HS-27A (cell line): ENCODE data around the gene BCAP31.

Source experiments
- DNase-seq: peaks from one replicate; pipeline ENCODE4 v3.0.0-alpha.2; 2012; ENCODE audit warnings: low read depth, missing footprints

Gene BCAP31

DNA sequence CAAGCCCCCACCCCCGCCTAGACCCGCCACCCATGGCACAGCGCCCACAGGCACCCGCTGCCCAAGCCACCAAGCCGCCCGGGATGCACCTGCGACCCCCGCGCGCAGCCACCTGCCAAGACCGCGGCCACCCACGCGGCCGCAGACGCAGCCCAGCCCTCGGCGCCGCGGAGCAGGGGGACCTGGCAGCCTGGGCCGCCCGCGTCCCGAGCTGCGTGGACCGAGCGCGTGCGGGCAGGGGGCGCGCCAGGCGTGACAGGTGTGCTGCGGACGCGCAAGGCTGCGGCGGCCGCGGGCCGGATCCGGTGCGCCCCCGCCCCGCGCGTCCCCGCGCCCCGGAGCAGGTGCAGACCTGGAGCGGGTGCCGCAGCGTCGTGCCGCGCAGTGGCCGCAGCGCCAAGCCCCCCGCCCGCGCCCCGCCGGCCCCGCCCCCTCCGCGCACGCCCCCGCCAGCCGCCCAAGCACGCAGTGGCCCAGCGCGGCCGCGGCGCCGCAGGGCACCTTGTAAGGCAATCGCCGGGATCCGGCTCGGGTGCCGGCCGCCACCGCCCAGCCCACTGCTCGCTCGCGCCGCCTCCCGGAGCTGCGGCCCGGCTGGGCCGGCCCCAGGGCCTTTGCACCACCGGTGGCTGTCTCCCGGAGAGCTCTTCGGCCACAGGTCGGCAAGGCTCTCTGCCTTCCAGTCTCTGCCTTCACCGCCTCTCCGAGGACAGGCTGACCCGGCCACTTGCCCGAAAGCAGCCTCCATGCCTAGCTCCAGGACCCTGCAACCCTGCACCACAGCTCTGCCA, 50.6 kb downstream of the BCAP31 start, which contains the start of gene PNCK:
Gene PNCK, minus strand, starts transcription at position 386 of the 791 bp plus-strand sequence. CDS start 737 bp downstream, outside the sequence.
- DNase-seq, result no peak

DNA sequence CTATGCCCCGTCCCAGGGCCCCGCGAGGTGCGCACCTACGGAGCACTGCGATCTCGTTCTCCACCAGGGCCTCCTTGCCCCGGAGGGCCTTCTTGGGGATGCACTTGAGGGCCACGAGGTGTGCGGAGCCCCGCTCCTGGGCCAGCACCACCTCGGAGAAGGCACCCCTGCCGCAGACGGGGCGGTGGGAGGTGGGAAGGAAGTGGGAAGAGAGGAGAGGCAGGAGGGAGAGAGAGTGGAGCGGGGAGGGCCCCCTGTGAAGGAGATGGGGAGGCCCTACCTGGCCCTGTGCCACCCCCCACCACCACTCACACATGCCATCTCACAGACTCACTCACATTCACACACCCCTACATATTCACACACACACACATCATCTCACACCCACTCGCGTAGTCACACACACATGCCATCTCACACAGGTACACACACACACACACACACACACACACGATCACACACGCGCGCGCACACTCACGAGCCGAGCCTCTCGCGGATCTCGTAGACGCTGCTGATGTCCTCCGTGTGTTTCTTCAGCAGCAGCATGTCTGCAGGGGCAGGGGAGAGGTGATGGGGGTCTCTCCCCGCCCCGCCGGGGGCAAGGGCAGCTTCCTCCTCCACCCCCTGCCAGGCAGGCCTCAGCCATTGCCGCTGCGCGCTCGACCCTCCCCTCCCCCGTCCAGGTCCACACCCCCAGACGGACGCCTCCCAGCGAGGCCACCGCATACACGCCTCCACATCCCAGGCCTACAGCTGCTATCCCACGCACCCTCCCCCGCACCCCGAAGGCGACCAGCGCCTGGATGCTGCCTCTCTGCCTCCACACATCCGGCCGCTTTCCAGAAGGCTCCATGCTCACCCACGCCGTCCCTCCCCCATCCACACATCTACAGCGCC, 51.4 kb downstream of the BCAP31 start:
- DNase-seq, result no peak

DNA sequence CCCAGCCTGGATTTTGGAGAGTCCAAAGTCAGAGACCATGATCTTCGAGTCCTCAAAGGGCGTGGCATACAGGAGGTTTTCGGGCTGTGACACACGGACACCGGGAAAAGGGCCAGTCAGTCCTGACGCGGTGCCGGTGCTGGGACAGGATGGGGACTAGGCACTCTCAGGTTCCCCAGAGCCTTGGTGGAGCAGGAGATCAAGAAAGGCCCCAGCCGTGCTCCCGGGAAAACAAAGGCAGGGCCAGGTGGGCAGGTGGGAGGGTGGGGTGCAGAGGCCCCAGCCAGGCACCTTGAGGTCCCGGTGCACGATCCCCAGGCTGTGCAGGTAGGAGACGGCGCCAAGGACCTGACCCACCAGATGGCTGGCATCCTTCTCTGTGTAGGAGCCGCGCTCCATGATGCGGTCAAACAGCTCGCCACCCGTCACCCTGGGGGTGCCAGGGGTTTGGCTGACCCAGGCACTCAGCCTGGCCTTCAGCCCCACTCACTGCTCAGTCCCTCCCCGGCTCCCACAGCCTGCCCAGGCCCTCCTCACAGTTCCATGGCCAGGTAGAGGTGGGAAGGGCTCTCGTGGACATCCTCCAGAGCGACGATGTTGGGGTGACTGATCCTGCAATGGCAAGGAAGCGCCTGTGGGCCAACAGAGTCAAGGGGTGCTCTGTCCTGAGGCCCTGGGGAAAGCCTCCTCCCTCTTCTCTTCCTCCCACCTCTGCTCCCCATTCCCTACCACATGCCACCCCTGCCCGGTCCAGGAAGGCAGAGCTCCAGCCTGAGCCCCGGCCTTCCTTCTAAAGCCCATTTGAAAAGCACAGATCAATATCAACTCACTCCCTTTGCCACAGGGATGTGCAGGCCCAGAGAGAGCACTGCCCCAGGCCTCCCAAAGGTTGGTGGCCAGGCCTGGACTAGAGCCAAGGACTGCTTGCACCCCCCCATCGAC, 52.3 kb downstream of the BCAP31 start:
- DNase-seq, result no peak

DNA sequence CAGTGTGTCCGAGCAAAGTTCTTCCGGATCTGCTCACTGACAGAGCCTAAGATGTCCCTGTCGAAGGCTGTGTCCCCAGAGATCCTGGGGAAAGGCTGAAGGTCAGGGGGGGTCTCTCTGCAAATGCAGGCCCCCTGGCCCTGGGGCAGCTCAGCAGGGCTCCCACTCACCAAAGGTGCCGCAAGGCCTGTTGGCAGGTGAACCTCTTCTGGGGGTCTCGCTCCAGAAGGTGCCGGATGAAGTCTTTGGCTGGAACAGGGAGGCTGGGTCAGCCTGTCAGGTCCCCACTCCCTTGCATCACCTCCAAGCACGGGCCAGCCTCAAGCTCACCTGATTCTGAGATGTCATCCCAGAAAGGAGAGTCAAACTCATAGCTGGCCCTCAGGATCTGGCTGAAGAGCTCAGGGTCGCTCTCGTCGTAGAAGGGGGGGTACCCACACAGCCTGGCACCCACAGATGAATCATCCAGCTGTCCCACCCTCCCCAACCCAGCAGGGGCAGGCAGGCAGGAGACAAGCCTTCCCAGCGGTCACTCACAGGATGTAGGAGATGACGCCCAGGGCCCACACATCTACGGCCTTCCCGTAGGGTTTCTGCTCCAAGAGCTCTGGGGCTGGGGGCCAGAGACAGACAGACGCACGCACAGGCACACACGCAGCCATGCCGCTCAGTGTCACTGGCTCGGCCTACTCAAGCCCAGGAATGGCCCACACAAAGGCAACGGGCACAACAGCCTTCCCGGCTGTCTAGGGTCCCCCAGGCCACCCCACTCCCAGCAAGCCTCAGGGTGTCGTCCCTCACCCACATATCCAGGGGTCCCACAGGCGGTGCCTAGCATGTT, 53.2 kb downstream of the BCAP31 start:
- DNase-seq, result no peak

DNA sequence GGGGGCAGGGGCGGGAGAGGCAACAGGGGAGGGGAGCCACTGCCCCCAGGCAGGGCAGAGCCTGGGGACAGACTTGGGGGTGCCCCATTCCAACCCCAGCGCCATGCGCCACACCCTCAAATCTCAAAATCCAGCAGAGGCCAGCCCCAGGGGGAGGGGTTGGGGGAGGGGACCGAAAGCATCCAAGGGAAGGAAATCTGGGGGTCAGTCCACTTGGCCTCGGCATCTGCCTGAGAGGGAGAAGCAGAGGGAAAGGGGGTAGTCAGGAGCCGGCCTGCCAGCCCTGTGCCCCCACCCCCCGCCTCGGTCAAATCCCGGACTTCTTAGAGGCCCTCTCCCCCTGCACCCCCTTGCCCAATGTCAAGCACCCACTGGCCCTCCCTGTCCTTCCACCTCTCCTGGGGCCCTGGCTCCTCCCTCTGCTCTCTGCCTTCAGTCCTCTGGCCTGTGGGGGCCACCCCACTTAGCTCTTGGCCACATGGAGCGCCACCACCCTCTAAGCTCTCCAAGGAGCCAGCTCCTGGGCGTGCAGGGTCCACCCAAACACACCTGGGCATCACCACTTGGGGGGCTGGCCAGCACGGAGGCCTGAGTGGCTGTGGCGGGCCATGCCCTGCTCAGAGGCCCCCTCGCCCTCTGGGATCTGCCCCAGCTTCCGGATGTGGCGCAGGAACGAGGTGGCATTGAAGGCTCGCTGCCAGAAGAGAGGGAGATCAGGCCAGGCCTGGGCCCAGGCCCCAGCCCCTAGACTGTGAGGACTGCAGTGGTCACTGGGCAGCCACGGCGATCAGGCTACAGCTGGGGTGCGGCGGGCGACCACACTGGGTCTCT, 54.1 kb downstream of the BCAP31 start:
- no peak for DNase-seq

DNA sequence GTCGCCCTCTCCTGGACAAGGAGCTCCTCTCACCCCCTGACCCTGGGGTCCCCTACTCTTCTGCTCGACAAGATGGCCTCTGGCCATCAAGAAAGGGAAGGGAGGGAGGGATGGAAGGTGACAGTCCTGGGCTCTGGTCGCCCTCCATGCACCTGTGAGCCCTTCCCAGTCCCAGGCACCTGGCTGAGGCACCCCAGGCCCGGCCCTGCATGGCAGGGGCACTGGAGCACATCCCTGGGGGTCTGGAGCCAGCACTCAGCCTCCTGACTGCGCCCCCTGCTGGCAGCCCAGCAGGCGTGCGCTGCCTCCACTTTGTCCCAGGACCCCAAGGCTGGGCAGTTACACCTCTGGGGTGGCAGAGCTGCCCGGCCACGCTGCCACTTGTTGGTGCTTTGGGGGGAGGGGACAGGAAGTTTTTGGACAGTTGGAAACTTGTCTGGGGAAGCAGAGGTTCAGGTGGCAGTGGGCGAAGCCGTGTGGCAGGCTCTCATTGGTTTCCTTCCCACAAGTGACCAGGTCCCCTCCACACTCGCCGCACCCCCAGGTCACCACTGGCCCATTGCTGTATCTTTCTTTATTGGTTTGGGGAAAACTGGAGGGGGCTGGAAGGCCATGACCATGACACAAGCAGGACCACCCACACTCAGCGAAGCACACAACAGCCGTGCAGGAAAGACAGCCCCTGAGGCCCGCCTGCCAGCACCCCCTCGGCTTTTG, 54.9 kb downstream of the BCAP31 start:
- DNase-seq, result no peak

DNA sequence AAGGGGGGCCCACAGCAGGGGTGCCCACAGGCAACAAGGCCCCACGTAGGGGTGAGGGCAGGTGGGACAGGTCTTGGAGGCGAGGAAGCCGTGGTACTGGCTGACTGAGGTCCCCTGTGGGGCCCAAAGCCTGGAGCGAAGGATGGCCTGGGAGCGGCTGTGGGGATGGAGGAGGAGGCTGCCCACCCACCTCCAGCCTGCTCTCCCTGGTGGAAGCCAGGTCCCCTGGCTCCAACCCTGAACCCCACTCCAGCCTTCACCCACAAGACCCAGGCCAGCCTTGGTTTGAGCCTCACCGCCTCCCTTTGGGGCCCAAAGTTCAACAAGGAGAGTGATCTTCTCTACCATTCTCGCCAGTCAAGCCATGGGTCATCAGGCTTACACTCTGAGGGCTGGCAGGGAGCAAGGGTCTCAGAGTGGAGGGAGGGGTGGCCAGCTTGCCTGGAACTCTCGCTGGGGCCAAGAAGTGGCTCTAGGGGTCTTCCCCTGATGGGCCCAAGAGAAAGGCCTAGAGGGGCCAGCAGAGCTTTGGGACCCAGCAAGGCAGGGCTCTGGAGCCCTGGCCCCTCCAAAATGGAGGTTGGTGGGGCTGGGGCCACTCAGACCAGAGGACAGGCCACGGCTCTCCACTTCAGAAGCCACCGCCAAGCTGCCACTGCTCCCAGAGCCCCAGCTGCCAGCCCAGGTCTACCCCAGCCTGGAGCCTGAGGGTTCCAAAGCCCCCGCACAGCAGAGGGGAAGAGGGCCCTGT, 55.6 kb downstream of the BCAP31 start:
- no peak for DNase-seq

DNA sequence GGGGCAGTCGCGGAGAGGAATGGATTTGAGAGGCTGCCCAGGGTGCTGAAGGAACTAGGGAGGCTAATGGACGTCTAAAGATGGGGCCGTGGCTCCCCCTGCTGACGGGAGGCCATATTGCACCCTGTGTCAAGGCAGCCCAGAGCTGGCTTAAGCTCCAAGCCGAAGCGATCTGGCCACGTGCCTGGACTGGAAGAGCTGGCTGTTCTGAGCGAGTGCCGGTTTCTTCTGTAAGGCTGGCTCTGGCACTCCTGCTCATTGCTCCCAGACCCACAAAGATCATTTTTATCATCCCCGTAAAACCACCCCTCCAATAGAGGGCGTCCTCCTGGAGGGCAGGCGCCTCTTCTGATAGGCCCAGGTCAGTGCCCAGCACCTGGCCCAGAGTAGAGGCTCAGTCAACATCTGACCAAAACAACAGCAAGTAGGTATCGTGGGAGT, 56.2 kb downstream of the BCAP31 start:
- no peak for DNase-seq

DNA sequence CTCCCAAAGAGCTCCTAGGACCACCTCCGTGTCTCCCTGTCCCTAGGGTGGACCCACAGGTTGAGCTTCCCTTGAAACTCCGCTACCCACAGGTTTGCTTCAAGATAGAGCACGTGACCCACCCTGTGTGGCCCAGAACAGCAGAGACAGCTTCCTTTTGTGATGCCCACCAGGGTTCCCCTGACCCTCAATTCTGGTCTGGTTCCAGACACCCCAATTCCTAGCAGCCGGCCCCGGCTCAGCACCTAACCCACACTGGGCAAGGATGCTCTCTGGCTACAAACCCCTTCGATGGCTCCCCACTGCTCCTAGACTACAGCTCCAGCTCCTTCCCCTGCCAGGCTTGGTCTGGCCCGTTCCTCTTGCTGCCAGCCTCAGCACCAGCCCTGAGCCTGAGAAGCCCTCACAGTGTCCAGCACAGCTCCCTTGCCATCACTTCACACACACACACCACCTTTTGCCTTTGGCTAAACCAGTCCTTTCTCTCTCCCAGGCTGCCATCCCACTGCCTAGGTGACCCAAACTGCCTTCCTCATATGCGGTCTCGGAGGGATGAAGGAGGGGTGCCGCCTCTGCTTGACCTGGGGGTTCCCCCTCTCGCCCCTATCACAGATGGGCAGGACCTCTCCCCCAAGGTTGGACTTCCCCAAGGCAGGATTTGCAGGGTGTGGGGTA, 56.8 kb downstream of the BCAP31 start:
- no peak for DNase-seq

DNA sequence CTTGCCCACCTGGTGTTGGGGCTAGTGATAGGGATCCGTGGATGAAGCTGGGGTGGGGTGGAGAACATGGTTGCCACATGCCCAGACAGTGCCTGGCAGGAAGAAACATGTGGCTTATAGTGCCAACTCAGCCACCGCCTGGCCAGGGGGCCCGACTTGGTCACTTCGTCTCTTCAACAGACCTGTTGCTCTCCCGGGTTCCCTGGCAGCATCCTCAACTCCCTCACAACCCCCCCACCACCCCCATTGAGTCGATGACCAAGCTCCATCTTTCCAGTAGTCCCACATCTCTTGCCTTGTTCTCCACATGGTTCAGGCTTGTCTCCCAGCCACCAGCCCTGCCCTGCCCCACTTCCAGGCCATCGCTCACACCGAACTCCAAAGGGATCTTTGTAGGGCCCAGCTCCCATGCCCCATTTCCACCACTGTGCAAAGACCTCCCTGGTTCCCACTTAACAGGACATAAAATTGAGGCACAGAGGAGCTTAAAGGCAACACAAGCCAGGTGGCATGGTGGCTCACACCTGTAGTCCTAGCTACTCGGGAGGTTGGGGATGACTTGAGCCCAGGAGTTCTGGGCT, 58.4 kb downstream of the BCAP31 start:
- DNase-seq, result no peak

DNA sequence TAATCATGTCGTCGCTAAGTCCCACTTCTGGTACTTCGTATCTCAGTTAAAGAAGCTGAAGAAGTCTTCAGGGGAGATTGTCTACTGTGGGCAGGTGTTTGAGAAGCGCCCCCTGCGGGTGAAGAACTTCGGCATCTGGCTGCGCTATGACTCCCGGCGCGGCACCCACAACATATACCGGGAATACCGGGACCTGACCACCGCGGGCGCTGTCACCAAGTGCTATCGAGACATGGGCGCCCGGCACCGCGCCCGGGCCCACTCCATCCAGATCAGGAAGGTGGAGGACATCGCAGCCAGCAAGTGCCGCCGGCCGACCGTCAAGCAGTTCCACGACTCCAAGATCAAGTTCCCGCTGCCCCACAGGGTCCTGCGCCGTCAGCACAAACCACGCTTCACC, 61.9 kb downstream of the BCAP31 start:
- DNase-seq, result no peak

DNA sequence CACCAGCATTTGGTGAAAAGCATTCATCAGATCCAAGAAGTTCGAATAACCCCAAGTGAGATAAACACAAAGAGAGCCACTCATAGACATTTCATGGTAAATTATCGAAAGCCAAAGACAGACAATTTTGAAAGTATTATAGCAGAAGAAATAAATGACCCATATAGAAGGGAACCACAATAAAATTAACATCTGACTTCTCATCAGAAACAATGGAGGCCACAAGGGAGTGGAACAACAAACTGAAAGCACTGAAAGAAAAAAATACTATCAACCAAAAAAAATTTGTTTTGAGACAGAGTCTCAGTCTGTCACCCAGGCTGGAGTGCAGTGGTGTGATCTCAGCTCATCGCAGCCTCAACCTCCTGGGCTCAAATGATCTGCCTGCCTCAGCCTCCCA, 64.9 kb downstream of the BCAP31 start:
- DNase-seq, result no peak

DNA sequence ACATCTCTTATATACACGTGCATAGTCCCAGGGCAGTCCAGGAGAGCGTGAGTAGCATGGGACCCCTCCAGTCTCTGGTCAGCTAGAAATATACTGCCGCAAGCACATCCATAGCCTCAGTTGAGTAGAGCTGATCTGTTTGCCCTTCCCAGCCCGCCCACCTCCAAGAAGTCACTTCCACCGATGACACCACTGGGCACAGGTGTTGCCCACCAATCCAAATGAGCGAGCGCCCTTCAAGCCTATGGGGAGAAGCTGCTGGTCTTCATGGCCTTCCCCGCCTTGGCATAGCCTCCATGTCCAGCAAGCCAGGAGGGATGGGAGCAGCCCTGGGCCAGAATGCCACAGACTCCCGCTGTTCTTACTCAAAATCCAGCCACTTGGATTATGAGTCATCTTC, 67.0 kb downstream of the BCAP31 start:
- no peak for DNase-seq

DNA sequence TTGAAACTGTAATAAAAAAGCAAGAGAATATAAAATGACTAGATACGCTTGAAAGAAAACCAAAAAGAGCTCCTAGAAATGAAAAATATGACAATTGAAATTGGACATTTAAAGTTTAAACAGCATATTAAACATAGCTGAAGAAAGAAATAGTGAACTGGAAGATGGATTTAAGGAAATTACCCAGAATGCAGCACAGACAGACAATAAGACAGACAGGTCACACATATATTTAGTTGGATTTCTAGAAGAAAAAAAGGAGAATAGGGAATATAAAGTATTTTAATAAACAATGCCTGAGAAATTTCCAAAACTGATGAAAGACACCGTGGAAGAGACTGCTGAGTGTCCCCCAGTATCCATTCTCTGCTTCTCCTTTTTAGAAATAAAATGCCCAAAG, 70.6 kb downstream of the BCAP31 start:
- DNase-seq, result no peak

DNA sequence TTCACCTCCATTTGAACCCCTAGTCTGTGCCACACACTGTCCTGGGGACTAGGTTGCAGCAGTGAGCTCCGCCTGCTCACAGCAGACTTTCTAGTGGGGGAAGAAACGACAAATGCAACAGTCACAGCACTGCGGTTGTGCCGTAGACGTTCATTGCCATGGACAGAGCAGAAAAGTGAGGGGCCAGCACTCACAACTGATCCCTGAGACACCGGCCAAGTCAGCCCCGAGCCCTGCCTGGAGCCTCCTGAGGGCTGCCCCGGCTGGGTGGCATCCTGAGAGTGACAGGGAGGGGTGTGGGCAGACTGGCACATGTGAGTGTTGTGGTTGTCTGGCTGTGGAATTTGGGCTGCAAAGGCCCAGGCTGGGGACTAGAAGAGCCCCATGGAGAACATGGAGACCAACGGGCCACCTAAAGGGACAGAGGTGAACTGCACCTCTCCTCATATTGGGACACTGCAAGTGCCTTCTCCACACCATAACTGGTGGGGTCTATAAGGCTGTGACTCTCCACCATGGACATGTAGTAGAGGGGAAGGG, 72.6 kb downstream of the BCAP31 start:
- DNase-seq, result no peak

DNA sequence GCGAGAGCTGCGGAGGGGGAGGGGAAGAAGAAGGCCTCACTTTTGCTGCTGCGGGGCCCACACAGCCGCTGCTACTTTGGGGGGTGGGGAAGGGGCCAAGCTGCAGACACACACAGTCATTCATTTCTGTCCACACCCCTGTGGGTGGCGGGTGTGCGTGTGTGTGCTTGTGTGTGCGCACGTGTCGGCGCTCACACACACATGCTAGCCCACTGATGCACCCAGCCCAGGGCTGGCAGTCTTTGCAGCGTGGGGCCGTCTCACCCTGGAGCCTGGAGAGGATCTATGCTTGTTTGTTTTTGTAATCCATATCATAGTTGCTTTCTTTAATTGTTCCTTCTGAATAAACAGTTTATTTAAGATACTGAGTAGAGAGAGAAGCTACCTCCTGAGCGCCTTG, 73.2 kb downstream of the BCAP31 start:
- no peak for DNase-seq
